ENCODE results near the gene NNAT. TPM values are rescaled to one million over a fixed set of nuclear protein-coding genes. Genes with fewer than 3 reads are reported as not detected.

NNAT gene
- total and polyA plus RNA-seq, 2 donors (not counting 1 experiment from before 2014, with no cell fraction given): not detected

- Histone ChIP-seq H3K27ac (ENCODE audit: low read length in 2 of 2) (no peak overlapping the region), H3K4me1 (ENCODE audit: control insufficient read depth in 2 of 2, insufficient read depth in 2 of 2, low read length in 2 of 2) (peaks cover 3 to 5% of the 10 kb centered on the region in 2 donors), H3K4me2 (replicated peaks; ENCODE audit: low read depth, low read length, poor library complexity, severe bottlenecking) (peak overlapping the region; percentile 44), H3K27me3 (replicated peaks in 1 of 4; ENCODE audit: control extremely low read depth in 1 of 4, control insufficient read depth in 3 of 4, insufficient read depth in 4 of 4, low read length in 3 of 4) (peaks cover 0 to 31% (median 13%) of the 10 kb centered on the region in 4 experiments), H3K9me3 (ENCODE audit: control extremely low read depth in 1 of 3, control insufficient read depth in 2 of 3, insufficient read depth in 1 of 3, low read length in 2 of 3) (no peaks in the 10 kb centered on the region), H3K4me3 (ENCODE audit: control extremely low read depth in 1 of 5, extremely low read depth in 1 of 5, insufficient read depth in 1 of 5, low read depth in 2 of 5, low read length in 4 of 5) (no peak overlapping the region), H4K20me1 (ENCODE audit: control insufficient read depth, insufficient read depth, low read length, poor library complexity, severe bottlenecking) (no peaks in the 10 kb centered on the region), H2AFZ (ENCODE audit: insufficient read depth, low read depth, low read length, poor library complexity, severe bottlenecking) (peak overlapping the region; percentile 37), H3K9ac (ENCODE audit: low read length) (no peak overlapping the region), H3K36me3 (replicated peaks in 1 of 2; ENCODE audit: control extremely low read depth in 1 of 2, control insufficient read depth in 1 of 2, extremely low read depth in 1 of 2, insufficient read depth in 2 of 2, low read length in 1 of 2) (no peaks in the 10 kb centered on the region), H3K79me2 (ENCODE audit: control insufficient read depth, insufficient read depth, low read length) (no peaks in the 10 kb centered on the region)
- TF ChIP-seq EZH2 (IDR thresholded peaks at IDR 0.05; ENCODE audit: borderline replicate concordance, insufficient read depth, low read depth, low read length, poor library complexity, severe bottlenecking): no peak
- no peak overlapping the region for H3K27ac Mint-ChIP-seq
- intact Hi-C loops (cut with micrococcal nuclease): loop anchor here (10.0 kb wide), 1 partner anchor 341 kb away; the partner anchor contains the start of gene VSTM2L
- ATAC-seq (ENCODE audit: low read depth) (no peak), DNase-seq (no peak)
- ChIA-PET POLR2A (no interaction called here), CTCF (interaction anchor here (0.8 to 7.2 kb wide), 14 partner anchors 12 to 658 kb away, joined by 3 to 87 read pairs (median 3); no protein-coding TSS in a partner anchor)
- WGBS (ENCODE audit: insufficient coverage): 39% methylated on average over 18 of the region's 19 CpGs
- H3K4me1 Mint-ChIP-seq: peaks cover 2% of the 10 kb centered on the region
- H3K9me3 Mint-ChIP-seq (ENCODE audit: insufficient read depth): no peaks in the 10 kb centered on the region
- peaks cover 43% of the 10 kb centered on the region for H3K27me3 Mint-ChIP-seq
- H3K4me3 Mint-ChIP-seq: no peak overlapping the region
These were observed 43.0 kb downstream of the NNAT start for GRCh38 chr20:37564016-37564387.

- Histone ChIP-seq H3K27ac (ENCODE audit: low read length in 2 of 2) (no peak overlapping the region), H3K36me3 (replicated peaks in 1 of 2; ENCODE audit: control extremely low read depth in 1 of 2, control insufficient read depth in 1 of 2, extremely low read depth in 1 of 2, insufficient read depth in 2 of 2, low read length in 1 of 2) (no peaks in the 10 kb centered on the region), H3K4me3 (ENCODE audit: control extremely low read depth in 1 of 5, extremely low read depth in 1 of 5, insufficient read depth in 1 of 5, low read depth in 2 of 5, low read length in 4 of 5) (no peak overlapping the region), H2AFZ (ENCODE audit: insufficient read depth, low read depth, low read length, poor library complexity, severe bottlenecking) (peak overlapping the region; percentile 37), H3K4me2 (replicated peaks; ENCODE audit: low read depth, low read length, poor library complexity, severe bottlenecking) (peak overlapping the region; percentile 44), H3K9me3 (ENCODE audit: control extremely low read depth in 1 of 3, control insufficient read depth in 2 of 3, insufficient read depth in 1 of 3, low read length in 2 of 3) (no peaks in the 10 kb centered on the region), H3K4me1 (ENCODE audit: control insufficient read depth in 2 of 2, insufficient read depth in 2 of 2, low read length in 2 of 2) (peaks cover 3 to 5% of the 10 kb centered on the region in 2 donors), H3K9ac (ENCODE audit: low read length) (no peak overlapping the region), H3K27me3 (replicated peaks in 1 of 4; ENCODE audit: control extremely low read depth in 1 of 4, control insufficient read depth in 3 of 4, insufficient read depth in 4 of 4, low read length in 3 of 4) (peaks cover 0 to 31% (median 13%) of the 10 kb centered on the region in 4 experiments), H4K20me1 (ENCODE audit: control insufficient read depth, insufficient read depth, low read length, poor library complexity, severe bottlenecking) (no peaks in the 10 kb centered on the region), H3K79me2 (ENCODE audit: control insufficient read depth, insufficient read depth, low read length) (no peaks in the 10 kb centered on the region)
- H3K27ac Mint-ChIP-seq: no peak overlapping the region
- H3K4me1 Mint-ChIP-seq: peaks cover 2% of the 10 kb centered on the region
- ChIA-PET POLR2A (no interaction called here), CTCF (interaction anchor here (0.8 to 7.2 kb wide), 19 partner anchors 10 to 657 kb away, joined by 3 to 87 read pairs (median 3); no protein-coding TSS in a partner anchor)
- DNase-seq: peak; percentile 67
- ATAC-seq (ENCODE audit: low read depth): peak; percentile 49
- H3K27me3 Mint-ChIP-seq: peaks cover 43% of the 10 kb centered on the region
- H3K4me3 Mint-ChIP-seq: no peak overlapping the region
- 7% methylated on average over 31 of the region's 34 CpGs for WGBS (ENCODE audit: insufficient coverage)
- H3K9me3 Mint-ChIP-seq (ENCODE audit: insufficient read depth): no peaks in the 10 kb centered on the region
- intact Hi-C loops (cut with micrococcal nuclease): loop anchor here (10.0 kb wide), 1 partner anchor 340 kb away; the partner anchor contains the start of gene VSTM2L
- TF ChIP-seq EZH2 (IDR thresholded peaks at IDR 0.05; ENCODE audit: borderline replicate concordance, insufficient read depth, low read depth, low read length, poor library complexity, severe bottlenecking) (no peak), CTCF (IDR thresholded peaks at IDR 0.05) (peak; percentile 96)
These were observed 43.5 kb downstream of the NNAT start for GRCh38 chr20:37564388-37565133.

Measured in B cell (primary cell).